Motor neuron (in vitro differentiated cells): Measurements from ENCODE around the gene TRAPPC10. TPM values are rescaled to one million over a fixed set of nuclear protein-coding genes. Genes with fewer than 3 reads are reported as not detected.
A peak's percentile ranks its signal among the peaks of the same experiment; 100 is the strongest.

ENCODE experiments used
- ATAC-seq, 8 experiments: fragments of 200-7000 bp; cut with Tn5 transposase; replicated peaks in 6 of 8; 2 replicates each; pipeline ENCODE4 v1.8.0; 2021; ENCODE audit warnings: mild to moderate bottlenecking in 8 of 8, moderate library complexity in 8 of 8
- H3K27ac ChIP-seq, 2 donors: fragments of 250-450 bp; sonication (Bioruptor Pico); 2 replicates each; pipeline ENCODE4 v1.9.0; 2021; ENCODE audit warnings: antibody characterized with exemption in 2 of 2, mild to moderate bottlenecking in 2 of 2, moderate library complexity in 1 of 2
- H3K4me1 ChIP-seq, 2 donors: fragments of 250-450 bp; sonication (Bioruptor Pico); replicated peaks in 1 of 2; 2 replicates each; pipeline ENCODE4 v1.6.1; 2021; ENCODE audit warnings: antibody characterized with exemption in 2 of 2, mild to moderate bottlenecking in 2 of 2, moderate library complexity in 1 of 2
- H3K4me3 ChIP-seq, 5 donors: fragments of 250-450 bp; sonication (Bioruptor Pico); 2 replicates each; pipeline ENCODE4 v1.9.0; 2021; ENCODE audit warnings: antibody characterized with exemption in 5 of 5, mild to moderate bottlenecking in 5 of 5, moderate library complexity in 4 of 5
- WGBS, 10 experiments: fragments of 450-650 bp; shearing (Covaris generic); methylation state at CpG; one replicate each; pipeline ENCODE4 v1.0.0; 2022; 5-methylcytosine and 5-hydroxymethylcytosine counted together
- in situ Hi-C, 9 experiments: fragments of 400-800 bp; cut with MboI; loops; one replicate each; pipeline ENCODE4 v1.15.0; 2021; ENCODE audit warnings: low sequenced_read_pairs in 9 of 9, low pct_unique_long_range_greater_than_20kb in 2 of 9; ENCODE audit not compliant: unreplicated experiment in 9 of 9
- total RNA-seq, 8 experiments: library from RNA; unstranded; fragments of 300-600 nt; gene quantifications; 2 replicates each; pipeline versions ENCODE4 v1.2.3 to v1.2.4, GENCODE V29; 2022

Gene TRAPPC10, protein sequence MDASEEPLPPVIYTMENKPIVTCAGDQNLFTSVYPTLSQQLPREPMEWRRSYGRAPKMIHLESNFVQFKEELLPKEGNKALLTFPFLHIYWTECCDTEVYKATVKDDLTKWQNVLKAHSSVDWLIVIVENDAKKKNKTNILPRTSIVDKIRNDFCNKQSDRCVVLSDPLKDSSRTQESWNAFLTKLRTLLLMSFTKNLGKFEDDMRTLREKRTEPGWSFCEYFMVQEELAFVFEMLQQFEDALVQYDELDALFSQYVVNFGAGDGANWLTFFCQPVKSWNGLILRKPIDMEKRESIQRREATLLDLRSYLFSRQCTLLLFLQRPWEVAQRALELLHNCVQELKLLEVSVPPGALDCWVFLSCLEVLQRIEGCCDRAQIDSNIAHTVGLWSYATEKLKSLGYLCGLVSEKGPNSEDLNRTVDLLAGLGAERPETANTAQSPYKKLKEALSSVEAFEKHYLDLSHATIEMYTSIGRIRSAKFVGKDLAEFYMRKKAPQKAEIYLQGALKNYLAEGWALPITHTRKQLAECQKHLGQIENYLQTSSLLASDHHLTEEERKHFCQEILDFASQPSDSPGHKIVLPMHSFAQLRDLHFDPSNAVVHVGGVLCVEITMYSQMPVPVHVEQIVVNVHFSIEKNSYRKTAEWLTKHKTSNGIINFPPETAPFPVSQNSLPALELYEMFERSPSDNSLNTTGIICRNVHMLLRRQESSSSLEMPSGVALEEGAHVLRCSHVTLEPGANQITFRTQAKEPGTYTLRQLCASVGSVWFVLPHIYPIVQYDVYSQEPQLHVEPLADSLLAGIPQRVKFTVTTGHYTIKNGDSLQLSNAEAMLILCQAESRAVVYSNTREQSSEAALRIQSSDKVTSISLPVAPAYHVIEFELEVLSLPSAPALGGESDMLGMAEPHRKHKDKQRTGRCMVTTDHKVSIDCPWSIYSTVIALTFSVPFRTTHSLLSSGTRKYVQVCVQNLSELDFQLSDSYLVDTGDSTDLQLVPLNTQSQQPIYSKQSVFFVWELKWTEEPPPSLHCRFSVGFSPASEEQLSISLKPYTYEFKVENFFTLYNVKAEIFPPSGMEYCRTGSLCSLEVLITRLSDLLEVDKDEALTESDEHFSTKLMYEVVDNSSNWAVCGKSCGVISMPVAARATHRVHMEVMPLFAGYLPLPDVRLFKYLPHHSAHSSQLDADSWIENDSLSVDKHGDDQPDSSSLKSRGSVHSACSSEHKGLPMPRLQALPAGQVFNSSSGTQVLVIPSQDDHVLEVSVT
- 10 to 100 TPM; 10.1 to 39.8 (median 19.0) TPM for total RNA-seq

DNA sequence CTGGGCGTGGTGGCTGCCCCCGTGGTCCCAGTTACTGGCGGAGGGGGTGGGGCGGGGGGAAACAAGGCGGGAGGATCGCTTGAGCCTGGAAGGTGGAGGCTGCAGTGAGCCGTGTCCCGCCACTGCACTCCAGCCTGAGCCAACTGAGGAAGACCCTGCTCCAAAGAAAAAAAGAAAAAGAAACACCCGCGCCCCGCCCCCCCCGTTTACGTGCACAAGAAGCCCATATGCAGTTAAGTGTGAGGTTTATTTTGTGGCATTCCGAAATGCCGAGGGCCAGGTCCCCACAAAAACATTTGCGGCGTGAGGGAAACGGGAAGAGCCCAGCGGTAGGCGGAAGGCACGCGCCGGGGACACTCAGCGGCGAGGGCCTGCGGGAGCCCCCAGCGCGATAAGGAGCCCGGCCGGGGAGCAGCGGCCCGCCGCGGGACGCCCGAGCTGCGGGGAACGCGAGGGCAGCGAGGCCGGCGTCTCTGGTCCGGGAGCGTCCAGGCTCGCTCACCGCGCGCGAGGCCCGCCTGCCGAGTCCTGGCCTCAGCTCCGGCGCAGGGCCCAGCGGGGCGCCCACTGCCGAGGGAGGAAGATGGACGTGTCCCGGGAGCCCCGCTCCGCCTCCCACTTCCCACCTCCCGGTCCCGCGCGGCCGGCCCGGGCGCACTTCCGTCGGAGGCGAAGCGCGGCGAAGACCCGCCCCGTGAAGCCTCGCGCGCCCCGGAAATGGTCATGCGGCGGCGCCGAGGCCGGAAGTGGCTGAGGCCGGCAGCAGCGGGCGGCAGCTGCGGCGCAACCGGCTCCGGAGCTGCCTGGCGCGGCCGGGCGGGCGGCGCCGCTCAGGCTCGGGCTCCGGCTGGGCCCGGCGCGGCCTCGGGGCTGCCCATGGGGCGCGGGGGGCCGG lies at the start of gene TRAPPC10:
TSS of gene TRAPPC10 (plus strand) at position 731 of the 895 bp plus-strand sequence. CDS start 185 bp downstream, outside the sequence.
- in situ Hi-C loops: no loop called here
- peak; percentile 85 to 92 (median 88) for ATAC-seq
- Histone ChIP-seq H3K4me3 (peak within 1 kb of the TSS; percentile 80 to 100 (median 86)), H3K27ac (peak within 1 kb of the TSS; percentile 93 to 98), H3K4me1 (peaks cover 19 to 21% of the 10 kb centered on the region in 2 donors)
- WGBS, 10 experiments: 0% methylated on average over 1 to 4 of the region's 107 CpGs; no CpG with 5 or more reads in 8 of the 10 experiments

DNA sequence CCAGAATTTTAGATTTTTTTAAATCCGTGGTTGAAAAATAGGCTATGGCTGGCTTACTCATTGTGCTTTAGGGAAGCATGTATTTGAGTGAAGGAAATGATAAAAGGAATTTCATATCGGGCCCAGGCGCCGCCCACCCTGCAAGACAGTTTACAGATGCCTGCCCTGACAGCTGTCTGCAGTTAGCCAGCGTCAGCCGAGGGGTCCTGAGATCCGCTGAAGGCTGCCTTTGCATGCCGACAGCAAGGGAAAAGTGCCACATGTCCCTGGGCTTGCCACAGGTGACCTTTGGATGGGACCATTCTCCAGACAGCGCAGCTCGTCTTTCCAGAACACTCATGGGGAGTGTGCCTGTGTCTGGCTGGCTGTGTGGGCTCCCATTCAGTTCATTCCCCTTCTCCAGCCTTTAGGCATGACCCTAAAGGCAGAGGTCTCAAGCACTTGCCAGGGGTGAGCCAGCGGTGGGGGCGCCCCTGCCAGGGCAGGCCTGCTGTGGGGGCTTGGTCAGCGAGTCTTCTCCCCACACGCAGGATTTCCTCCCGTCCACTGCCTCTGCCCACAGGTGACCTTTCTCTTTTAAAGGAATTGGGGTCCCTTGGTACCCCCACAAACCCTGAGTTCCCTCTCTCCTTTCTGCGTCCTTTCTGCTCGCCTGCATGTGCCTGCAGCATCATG lies 46.1 kb upstream of the TRAPPC10 start:
- no peaks in the 10 kb centered on the region for H3K4me1 ChIP-seq
- no peak overlapping the region for H3K4me3 ChIP-seq
- no peak overlapping the region for H3K27ac ChIP-seq
- no peak for ATAC-seq
- in situ Hi-C loops: loop anchor here in 1 of 9 experiments (10.0 kb wide), 1 partner anchor 171 kb away; no protein-coding TSS in a partner anchor
- WGBS, 10 experiments: 80 to 100% (median 84%) methylated on average over 1 to 11 of the region's 17 CpGs; no CpG with 5 or more reads in 4 of the 10 experiments

DNA sequence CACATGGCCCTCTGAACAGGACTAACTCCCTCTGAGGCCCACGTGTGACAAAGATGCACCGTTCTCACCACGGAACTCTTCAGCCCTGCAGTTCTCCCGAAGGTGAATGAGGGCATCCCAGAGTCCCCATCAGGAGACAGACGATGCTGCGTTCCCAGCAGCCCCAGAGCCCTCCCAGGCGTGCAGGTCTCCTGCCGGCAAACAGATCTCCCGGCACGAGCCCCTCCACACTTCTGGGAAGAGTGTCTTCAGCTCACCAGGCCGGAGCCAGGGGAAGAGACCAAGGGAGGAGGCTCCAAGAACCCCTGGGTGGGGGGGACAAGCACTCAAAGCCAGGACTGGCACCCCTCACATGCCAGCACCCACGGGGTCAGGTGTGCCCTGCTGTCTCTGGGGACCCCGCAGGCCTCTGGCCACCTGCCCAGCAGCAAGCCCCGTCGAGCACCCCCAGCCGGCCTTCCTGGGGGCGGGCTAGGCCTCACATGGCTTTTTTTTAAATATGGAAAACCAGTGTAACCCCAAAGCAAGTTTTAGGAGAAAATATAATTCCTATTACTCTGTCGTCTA lies 45.1 kb upstream of the TRAPPC10 start:
- H3K4me1 ChIP-seq: no peaks in the 10 kb centered on the region
- WGBS, 10 experiments: 55 to 100% (median 79%) methylated on average over 1 to 5 of the region's 18 CpGs; no CpG with 5 or more reads in 2 of the 10 experiments
- in situ Hi-C loops: loop anchor here in 1 of 9 experiments (10.0 kb wide), 1 partner anchor 172 kb away; no protein-coding TSS in a partner anchor
- no peak for ATAC-seq
- no peak overlapping the region for H3K27ac ChIP-seq
- H3K4me3 ChIP-seq: no peak overlapping the region

DNA sequence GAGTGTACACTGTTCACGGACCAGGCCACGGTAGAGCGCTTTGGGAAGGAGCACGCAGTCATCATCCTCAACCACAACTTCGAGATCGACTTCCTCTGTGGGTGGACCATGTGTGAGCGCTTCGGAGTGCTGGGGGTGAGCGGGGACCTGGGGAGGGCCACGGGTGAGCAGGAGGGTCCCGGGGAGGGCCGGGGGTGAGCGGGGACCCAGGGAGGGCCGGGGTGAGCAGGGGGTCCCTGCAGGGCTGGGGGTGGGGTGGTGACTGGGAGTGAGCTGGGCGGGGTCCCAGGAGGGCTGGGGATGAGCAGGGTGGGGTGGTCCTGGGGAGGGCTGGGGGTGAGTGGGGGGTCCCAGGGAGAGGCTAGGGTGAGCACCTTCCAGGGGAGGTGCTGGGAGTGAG lies 44.1 kb upstream of the TRAPPC10 start:
- ATAC-seq: no peak

DNA sequence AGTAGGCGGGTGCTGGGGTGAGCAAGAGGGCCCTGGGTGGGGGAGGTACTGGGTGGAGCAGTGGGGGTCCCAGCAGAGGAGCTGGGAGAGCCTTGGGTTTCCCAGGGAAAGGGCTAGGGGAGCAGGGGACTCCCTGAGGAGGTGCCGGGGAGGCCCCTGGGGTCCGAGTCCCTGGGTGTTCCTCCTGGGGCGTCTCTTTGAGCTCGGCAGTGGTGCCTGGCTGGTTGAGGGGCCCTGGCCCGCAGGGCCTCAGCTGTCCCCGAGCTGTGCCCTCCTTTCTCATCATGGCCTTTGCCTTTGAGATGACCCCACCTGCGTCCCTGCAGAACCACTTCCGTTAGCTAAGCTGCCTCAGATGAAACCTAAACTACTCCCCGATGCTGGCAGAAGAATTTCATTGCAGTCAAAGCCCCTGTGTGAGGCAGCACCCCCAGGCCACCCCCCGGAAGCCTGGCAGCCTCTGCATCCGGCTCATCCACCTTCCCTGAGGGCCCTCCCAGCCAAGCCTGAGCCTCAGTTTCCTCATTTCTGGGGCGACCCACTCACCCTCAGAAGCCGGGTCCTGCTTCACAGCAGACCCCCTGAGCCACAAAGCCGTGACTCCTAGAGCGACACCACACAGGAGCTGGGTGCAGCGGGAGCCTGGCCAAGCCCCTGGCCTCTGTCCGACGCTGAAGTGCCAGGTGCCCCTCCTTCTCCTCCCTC lies 43.5 kb upstream of the TRAPPC10 start:
- Histone ChIP-seq H3K4me3 (no peak overlapping the region), H3K4me1 (no peaks in the 10 kb centered on the region), H3K27ac (no peak overlapping the region)
- no peak for ATAC-seq
- 92 to 95% methylated on average over 2 to 4 of the region's 19 CpGs; no CpG with 5 or more reads in 8 of the 10 experiments for WGBS, 10 experiments
- in situ Hi-C loops: loop anchor here in 1 of 9 experiments (10.0 kb wide), 1 partner anchor 174 kb away; no protein-coding TSS in a partner anchor

More for the DNA sequence above, 44.1 kb upstream of the TRAPPC10 start:
- Histone ChIP-seq H3K4me3 (no peak overlapping the region), H3K27ac (no peak overlapping the region), H3K4me1 (no peaks in the 10 kb centered on the region)
- in situ Hi-C loops: loop anchor here in 1 of 9 experiments (10.0 kb wide), 1 partner anchor 173 kb away; no protein-coding TSS in a partner anchor
- WGBS, 10 experiments: 100% methylated on average over 1 of the region's 15 CpGs; no CpG with 5 or more reads in 9 of the 10 experiments

DNA sequence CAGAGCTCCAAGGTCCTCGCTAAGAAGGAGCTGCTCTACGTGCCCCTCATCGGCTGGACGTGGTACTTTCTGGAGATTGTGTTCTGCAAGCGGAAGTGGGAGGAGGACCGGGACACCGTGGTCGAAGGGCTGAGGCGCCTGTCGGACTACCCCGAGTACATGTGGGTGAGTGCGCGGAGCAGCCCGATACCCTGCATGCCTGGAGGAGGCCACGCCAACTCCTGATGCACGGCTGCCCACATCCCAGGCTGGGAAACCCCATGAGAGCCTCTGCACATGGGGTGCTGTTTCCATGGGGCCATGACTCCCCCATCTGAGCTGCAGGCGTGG lies 43.0 kb upstream of the TRAPPC10 start:
- Histone ChIP-seq H3K4me1 (no peaks in the 10 kb centered on the region), H3K4me3 (no peak overlapping the region), H3K27ac (no peak overlapping the region)
- ATAC-seq: no peak
- in situ Hi-C loops: loop anchor here in 1 of 9 experiments (10.0 kb wide), 1 partner anchor 174 kb away; no protein-coding TSS in a partner anchor
- WGBS, 10 experiments: 95 to 100% methylated on average over 2 to 12 of the region's 17 CpGs; no CpG with 5 or more reads in 8 of the 10 experiments

DNA sequence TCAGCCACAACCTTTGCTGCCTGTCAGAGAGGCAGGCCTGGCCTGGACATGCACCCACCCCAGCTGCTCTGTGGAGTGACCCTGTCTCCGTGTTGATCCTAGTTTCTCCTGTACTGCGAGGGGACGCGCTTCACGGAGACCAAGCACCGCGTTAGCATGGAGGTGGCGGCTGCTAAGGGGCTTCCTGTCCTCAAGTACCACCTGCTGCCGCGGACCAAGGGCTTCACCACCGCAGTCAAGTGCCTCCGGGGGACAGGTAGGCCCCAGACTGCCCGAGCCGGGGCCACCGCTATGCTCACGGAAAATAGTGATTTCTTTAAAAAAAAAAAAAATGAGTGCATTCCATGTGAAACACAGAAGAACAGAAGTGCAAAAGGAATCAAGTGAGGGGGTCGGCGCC lies 41.6 kb upstream of the TRAPPC10 start:
- in situ Hi-C loops: no loop called here
- ATAC-seq: no peak
- H3K4me1 ChIP-seq: no peaks in the 10 kb centered on the region
- no peak overlapping the region for H3K27ac ChIP-seq
- H3K4me3 ChIP-seq: no peak overlapping the region
- 85 to 100% (median 95%) methylated on average over 2 to 12 of the region's 18 CpGs for WGBS, 10 experiments

DNA sequence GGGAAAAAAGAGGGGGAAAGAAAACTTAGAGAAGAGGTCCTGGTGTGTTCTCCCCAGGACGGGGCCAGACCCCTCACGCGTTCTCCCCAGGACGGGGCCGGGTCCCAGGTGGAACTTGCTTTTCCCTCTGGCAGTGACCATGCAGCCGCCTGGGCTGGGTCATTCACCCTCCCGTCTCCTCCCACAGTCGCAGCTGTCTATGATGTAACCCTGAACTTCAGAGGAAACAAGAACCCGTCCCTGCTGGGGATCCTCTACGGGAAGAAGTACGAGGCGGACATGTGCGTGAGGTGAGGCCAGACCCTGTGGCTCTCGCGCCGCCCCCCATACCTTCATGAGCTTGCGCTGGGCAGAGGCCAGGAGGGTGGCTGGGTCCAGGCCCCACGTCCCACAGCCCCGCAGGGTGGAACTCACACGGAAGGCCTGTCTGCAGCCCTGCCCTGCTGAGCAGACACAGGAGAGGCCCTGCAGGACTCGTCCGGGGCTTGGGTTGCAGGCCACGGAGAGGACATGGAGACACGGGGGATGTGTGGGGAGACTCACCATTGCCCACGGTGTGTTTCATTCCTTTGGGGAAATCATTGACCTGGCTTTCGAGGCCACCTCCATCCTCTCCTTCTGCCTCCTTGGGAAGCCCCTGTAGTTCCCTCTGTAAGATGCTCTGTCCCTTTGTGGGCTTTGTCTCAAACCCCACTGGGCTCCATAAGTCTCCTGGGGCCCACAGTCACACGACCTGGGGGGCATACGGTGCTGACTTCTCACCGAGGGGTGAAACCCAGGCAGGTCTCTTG lies 40.7 kb upstream of the TRAPPC10 start:
- ATAC-seq: peak in 1 of 8 experiments; percentile 62
- 60 to 86% (median 79%) methylated on average over 1 to 18 of the region's 29 CpGs; no CpG with 5 or more reads in 2 of the 10 experiments for WGBS, 10 experiments
- in situ Hi-C loops: no loop called here

DNA sequence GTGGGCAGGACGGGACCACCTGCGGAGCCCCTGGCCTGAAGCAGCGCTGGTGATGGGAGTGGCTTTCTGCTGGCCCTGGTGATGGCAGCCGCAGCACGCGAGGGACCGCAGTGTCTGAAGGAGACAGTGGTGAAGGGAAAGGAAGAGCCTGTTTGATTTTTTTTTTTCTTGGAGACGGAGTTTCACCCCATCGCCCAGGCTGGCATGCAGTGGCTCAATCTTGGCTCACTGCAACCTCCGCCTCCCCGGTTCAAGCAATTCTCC lies 40.2 kb upstream of the TRAPPC10 start:
- ATAC-seq: no peak
- no peak overlapping the region for H3K4me3 ChIP-seq
- WGBS, 10 experiments: 80 to 97% (median 92%) methylated on average over 2 to 7 of the region's 11 CpGs; no CpG with 5 or more reads in 7 of the 10 experiments
- in situ Hi-C loops: no loop called here
- no peaks in the 10 kb centered on the region for H3K4me1 ChIP-seq
- H3K27ac ChIP-seq: no peak overlapping the region

More for the DNA sequence above, 40.7 kb upstream of the TRAPPC10 start:
- Histone ChIP-seq H3K27ac (no peak overlapping the region), H3K4me3 (no peak overlapping the region), H3K4me1 (no peaks in the 10 kb centered on the region)
